Measurements from ENCODE around the gene ANKS1A. TPM values are rescaled to one million over a fixed set of nuclear protein-coding genes. Genes with fewer than 3 reads are reported as not detected.

The ANKS1A gene
- total and polyA plus RNA-seq, 2 of the 4 experiments (the other 2 are of a cell fraction), result 7.2 to 7.5 TPM

DNA sequence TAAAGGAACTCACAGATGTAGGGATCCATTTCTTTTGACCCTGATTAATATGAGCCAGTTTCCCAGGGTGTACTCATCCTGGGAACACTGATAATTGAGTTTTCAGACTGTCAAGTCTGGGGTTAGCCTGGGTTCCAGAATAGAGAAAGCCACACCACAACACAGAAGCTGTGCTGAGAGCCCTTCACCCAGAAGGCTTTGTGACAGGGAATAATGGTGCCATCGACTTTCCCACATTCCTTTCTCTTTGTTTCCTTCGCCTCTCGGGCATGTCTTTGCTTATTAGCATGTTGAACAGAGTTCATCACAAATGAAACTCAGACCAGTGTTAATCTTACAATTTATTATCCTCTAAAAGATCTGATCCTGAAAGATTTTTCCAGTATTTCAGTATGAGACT lies 157.0 kb downstream of the ANKS1A start:
- no peak overlapping the region for H3K9ac ChIP-seq (ENCODE audit: low read depth, low read length)
- H3K4me2 ChIP-seq (ENCODE audit: low read depth, low read length), result no peak overlapping the region
- 0 out of 4 replicates have a peak overlapping the region, but pooled peaks of 1 of the 2 experiments have one; percentile 2 for H4K8ac ChIP-seq (ENCODE audit: low read depth in 2 of 2, low read length in 2 of 2)
- H3K4ac ChIP-seq (ENCODE audit: low read depth, low read length), result no peak overlapping the region
- H2AK9ac ChIP-seq (replicated peaks; ENCODE audit: low read depth, low read length, poor library complexity), result no peak overlapping the region
- H2BK15ac ChIP-seq (ENCODE audit: low read depth, low read length), result no peak overlapping the region
- no peak overlapping the region for H4K5ac ChIP-seq (ENCODE audit: low read depth, low read length)
- H3K56ac ChIP-seq (ENCODE audit: extremely low read depth, insufficient read depth, low read length), result no peak overlapping the region
- ChIA-PET POLR2A (ENCODE audit: unreplicated experiment) (no interaction called here), CTCF (interaction anchor here (0.5 kb wide), 1 partner anchor 56 kb away, joined by 3 read pairs; no protein-coding TSS in a partner anchor)
- H3K14ac ChIP-seq (replicated peaks; ENCODE audit: low read depth, low read length), result no peak overlapping the region
- no TSS peak for BruUV-seq (replicated peaks)
- 0 out of 2 replicates have a peak overlapping the region, but pooled peaks have one; percentile 2 for H3K18ac ChIP-seq (ENCODE audit: low read depth, low read length)
- no peaks in the 10 kb centered on the region for H3K27me3 ChIP-seq (ENCODE audit: control insufficient read depth, insufficient read depth, low read length)
- ATAC-seq (ENCODE audit: low read depth) (no peak), DNase-seq (no peak)
- no peak overlapping the region for H2BK5ac ChIP-seq (ENCODE audit: low read depth, low read length, poor library complexity, severe bottlenecking)
- peaks cover 32% of the 10 kb centered on the region for H3K4me1 ChIP-seq (ENCODE audit: control insufficient read depth, insufficient read depth, low read length)
- WGBS, 2 experiments (ENCODE audit: extremely low coverage in 2 of 2, insufficient read length in 1 of 2), result no CpG with 5 or more reads among the region's 3 CpGs
- H2BK120ac ChIP-seq (ENCODE audit: low read depth, low read length), result no peak overlapping the region
- no peak overlapping the region for H2AFZ ChIP-seq (replicated peaks; ENCODE audit: low read length, poor library complexity)
- H3K9me3 ChIP-seq (ENCODE audit: control insufficient read depth, insufficient read depth, low read length), result no peaks in the 10 kb centered on the region
- 0 out of 2 replicates have a peak overlapping the region, but pooled peaks have one; percentile 1 for H2AK5ac ChIP-seq (ENCODE audit: low read depth, low read length)
- in situ Hi-C loops (cut with MboI; ENCODE audit: low sequenced_read_pairs), result no loop called here
- H3K23ac ChIP-seq (ENCODE audit: low read depth, low read length), result 0 out of 2 replicates have a peak overlapping the region, but pooled peaks have one; percentile 13
- H4K20me1 ChIP-seq (ENCODE audit: insufficient read depth, low read length), result peaks cover 6% of the 10 kb centered on the region
- dilution Hi-C loops (cut with HindIII; ENCODE audit: low sequenced_read_pairs, unreplicated experiment), result no loop called here
- no peak overlapping the region for H2BK20ac ChIP-seq (ENCODE audit: low read depth, low read length)
- intact Hi-C loops (cut with micrococcal nuclease), result no loop called here
- TF ChIP-seq NFE2L2 (IDR thresholded peaks at IDR 0.05; ENCODE audit: low read depth, low read length), result no peak
- TF ChIP-seq, protein P1, sequence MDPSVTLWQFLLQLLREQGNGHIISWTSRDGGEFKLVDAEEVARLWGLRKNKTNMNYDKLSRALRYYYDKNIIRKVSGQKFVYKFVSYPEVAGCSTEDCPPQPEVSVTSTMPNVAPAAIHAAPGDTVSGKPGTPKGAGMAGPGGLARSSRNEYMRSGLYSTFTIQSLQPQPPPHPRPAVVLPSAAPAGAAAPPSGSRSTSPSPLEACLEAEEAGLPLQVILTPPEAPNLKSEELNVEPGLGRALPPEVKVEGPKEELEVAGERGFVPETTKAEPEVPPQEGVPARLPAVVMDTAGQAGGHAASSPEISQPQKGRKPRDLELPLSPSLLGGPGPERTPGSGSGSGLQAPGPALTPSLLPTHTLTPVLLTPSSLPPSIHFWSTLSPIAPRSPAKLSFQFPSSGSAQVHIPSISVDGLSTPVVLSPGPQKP (IDR thresholded peaks at IDR 0.05; ENCODE audit: borderline replicate concordance, low read depth, low read length), result no peak
- TF ChIP-seq BHLHE40 (IDR thresholded peaks at IDR 0.05; ENCODE audit: low read depth, low read length), result no peak
- TF ChIP-seq USF2 (IDR thresholded peaks at IDR 0.05; ENCODE audit: low read depth, low read length), result no peak
- TF ChIP-seq CHD1 (IDR thresholded peaks at IDR 0.05; ENCODE audit: low read depth, low read length), result no peak
- no peak for TF ChIP-seq RAD21 (IDR thresholded peaks at IDR 0.05; ENCODE audit: low read length)
- TF ChIP-seq, protein P2, sequence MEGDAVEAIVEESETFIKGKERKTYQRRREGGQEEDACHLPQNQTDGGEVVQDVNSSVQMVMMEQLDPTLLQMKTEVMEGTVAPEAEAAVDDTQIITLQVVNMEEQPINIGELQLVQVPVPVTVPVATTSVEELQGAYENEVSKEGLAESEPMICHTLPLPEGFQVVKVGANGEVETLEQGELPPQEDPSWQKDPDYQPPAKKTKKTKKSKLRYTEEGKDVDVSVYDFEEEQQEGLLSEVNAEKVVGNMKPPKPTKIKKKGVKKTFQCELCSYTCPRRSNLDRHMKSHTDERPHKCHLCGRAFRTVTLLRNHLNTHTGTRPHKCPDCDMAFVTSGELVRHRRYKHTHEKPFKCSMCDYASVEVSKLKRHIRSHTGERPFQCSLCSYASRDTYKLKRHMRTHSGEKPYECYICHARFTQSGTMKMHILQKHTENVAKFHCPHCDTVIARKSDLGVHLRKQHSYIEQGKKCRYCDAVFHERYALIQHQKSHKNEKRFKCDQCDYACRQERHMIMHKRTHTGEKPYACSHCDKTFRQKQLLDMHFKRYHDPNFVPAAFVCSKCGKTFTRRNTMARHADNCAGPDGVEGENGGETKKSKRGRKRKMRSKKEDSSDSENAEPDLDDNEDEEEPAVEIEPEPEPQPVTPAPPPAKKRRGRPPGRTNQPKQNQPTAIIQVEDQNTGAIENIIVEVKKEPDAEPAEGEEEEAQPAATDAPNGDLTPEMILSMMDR (conservative IDR thresholded peaks at IDR 0.05; ENCODE audit: low read depth, low read length), result no peak
- TF ChIP-seq MXI1 (IDR thresholded peaks at IDR 0.05; ENCODE audit: borderline replicate concordance, low read depth, low read length), result no peak
- TF ChIP-seq RCOR1 (IDR thresholded peaks at IDR 0.05; ENCODE audit: insufficient replicate concordance, low read length), result no peak
- TF ChIP-seq RFX5 (IDR thresholded peaks at IDR 0.05; ENCODE audit: low read depth, low read length), result no peak
- no peak for TF ChIP-seq MAZ (IDR thresholded peaks at IDR 0.05; ENCODE audit: borderline replicate concordance, low read depth, low read length)
- TF ChIP-seq SMC3 (IDR thresholded peaks at IDR 0.05; ENCODE audit: low read depth, low read length), result no peak
- TF ChIP-seq MAFK (IDR thresholded peaks at IDR 0.05; ENCODE audit: low read depth, low read length), result no peak
- no peak for TF ChIP-seq FOS (IDR thresholded peaks at IDR 0.05; ENCODE audit: low read depth, low read length)
- no peak overlapping the region for H3K4me3 ChIP-seq (ENCODE audit: insufficient read depth, low read depth, low read length)
- no peak overlapping the region for H4K91ac ChIP-seq (ENCODE audit: insufficient read depth, low read depth, low read length)
- H3K79me1 ChIP-seq (ENCODE audit: low read depth in 1 of 2, low read length in 2 of 2), result peaks cover 3 to 23% of the 10 kb centered on the region in 2 experiments; a peak in 3 of 4 replicates
- H3K27ac ChIP-seq (ENCODE audit: insufficient read depth, low read length), result no peak overlapping the region
- H3K9me1 ChIP-seq (ENCODE audit: insufficient read depth, low read length), result peaks cover 34% of the 10 kb centered on the region
- no peaks in the 10 kb centered on the region for H3K36me3 ChIP-seq (ENCODE audit: control insufficient read depth, insufficient read depth, low read length)

Data from IMR-90 (cell line).